Effector memory CD8-positive, alpha-beta T cell (primary cell): ENCODE results near the gene SLC6A20.
A peak's percentile ranks its signal among the peaks of the same experiment; 100 is the strongest.

Source experiments
- ATAC-seq: fragments of 150-1000 bp; cut with Tn5 transposase; replicated peaks from 2 replicates; pipeline ENCODE4 v1.10.0; 2021; ENCODE audit warnings: mild to moderate bottlenecking, moderate library complexity
- DNase-seq, 3 experiments: peaks; one replicate each; pipeline ENCODE4 v3.0.0; 2021
- H3K27ac Mint-ChIP-seq, 2 donors: one replicate each; pipeline ENCODE4 v1.8.0; 2022; ENCODE audit warnings: mild to moderate bottlenecking in 2 of 2, mixed read lengths in 2 of 2, moderate library complexity in 2 of 2
- H3K27me3 Mint-ChIP-seq, 2 donors: one replicate each; pipeline ENCODE4 v1.8.0; 2022; ENCODE audit warnings: mixed read lengths in 2 of 2
- H3K36me3 Mint-ChIP-seq: one replicate; pipeline ENCODE4 v1.8.0; 2022; ENCODE audit warnings: mild to moderate bottlenecking, moderate library complexity, mixed read lengths; ENCODE audit not compliant: insufficient read depth
- H3K4me1 Mint-ChIP-seq, 2 donors: one replicate each; pipeline ENCODE4 v1.8.0; 2022; ENCODE audit warnings: low read depth in 2 of 2, mixed read lengths in 2 of 2
- H3K4me3 Mint-ChIP-seq, 2 donors: one replicate each; pipeline ENCODE4 v1.8.0; 2022; ENCODE audit warnings: mild to moderate bottlenecking in 2 of 2, mixed read lengths in 2 of 2, moderate library complexity in 2 of 2
- H3K9me3 Mint-ChIP-seq, 2 donors: one replicate each; pipeline ENCODE4 v1.8.0; 2022; ENCODE audit warnings: mixed read lengths in 2 of 2
- total RNA-seq, 9 experiments: gene quantifications; one replicate each; lab custom pipeline; 2026; lab: John Stamatoyannopoulos, UW

SLC6A20 gene
- total RNA-seq = 0 to 0.85 (median 0) reads per million in 9 experiments

DNA sequence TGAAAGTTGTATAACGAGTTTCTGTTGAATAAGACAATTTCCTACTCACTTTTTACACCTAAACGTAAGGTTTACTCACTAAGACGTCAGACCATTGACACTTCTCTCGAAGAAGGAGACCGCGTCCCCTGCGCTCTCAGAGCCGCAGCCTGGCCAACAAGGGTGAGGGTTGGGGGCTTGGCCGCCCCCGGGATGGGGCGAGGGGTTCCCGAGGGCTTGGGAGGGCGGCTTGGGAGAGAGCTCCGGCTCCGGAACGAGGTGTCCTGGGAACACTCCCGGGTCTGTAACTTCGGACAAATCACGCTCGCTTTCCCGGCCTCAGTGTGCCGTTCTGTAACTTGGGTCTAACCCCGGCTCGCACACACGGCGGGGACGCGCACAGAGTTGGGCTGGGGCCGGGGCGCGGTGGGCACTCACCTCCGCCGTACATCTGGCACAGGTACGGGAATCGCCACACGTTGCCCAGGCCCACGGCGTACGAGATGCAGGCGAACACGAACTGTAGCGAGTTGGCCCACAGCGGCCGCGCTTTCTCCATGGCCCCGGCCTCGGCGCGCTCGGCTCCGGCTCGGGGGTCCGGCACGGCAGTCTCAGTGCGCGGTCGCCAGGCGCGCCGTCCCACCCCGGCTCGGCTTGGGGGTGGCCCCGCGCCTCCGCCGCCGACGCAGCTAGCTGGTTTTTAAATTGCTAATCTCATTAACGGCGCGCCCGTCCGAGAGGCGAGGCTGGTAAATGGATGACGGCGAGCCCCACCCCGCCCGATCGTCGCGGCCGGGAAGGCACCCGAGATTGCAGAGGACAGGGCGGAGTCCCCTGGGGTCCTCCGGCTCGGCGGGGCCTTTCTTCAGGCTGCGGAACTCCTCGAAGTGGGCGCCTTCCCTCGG lies at the start of gene SLC6A20:
SLC6A20 (minus strand) TSS at position 655 of the 884 bp plus-strand sequence; CDS start at position 538, 117 bp downstream.
- H3K4me3 Mint-ChIP-seq = peak within 1 kb of the TSS; percentile 78
- H3K4me1 Mint-ChIP-seq = peaks cover 5 to 9% of the 10 kb centered on the region in 2 donors
- H3K27ac Mint-ChIP-seq = peak within 1 kb of the TSS; percentile 57 to 82
- no peaks in the 10 kb centered on the region for H3K9me3 Mint-ChIP-seq
- DNase-seq = no peak
- no peaks in the 10 kb centered on the region for H3K36me3 Mint-ChIP-seq
- ATAC-seq = peak; percentile 67
- H3K27me3 Mint-ChIP-seq = peaks cover 61 to 72% of the 10 kb centered on the region in 2 donors

GRCh38 chr3:45844616-45845015 lies 48.3 kb upstream of the SLC6A20 start:
- H3K27me3 Mint-ChIP-seq = peaks cover 0 to 6% of the 10 kb centered on the region in 2 donors

GRCh38 chr3:45842851-45843625 lies 46.7 kb upstream of the SLC6A20 start:
- no peak for ATAC-seq
- H3K4me1 Mint-ChIP-seq = peaks cover 14 to 29% of the 10 kb centered on the region in 2 donors
- DNase-seq = no peak
- peaks cover 0 to 2% of the 10 kb centered on the region in 2 donors for H3K27me3 Mint-ChIP-seq
- no peaks in the 10 kb centered on the region for H3K9me3 Mint-ChIP-seq
- peak overlapping the region in 1 of 2 donors; percentile 99 for H3K27ac Mint-ChIP-seq
- peaks cover 12% of the 10 kb centered on the region for H3K36me3 Mint-ChIP-seq
- H3K4me3 Mint-ChIP-seq = peak overlapping the region; percentile 90 to 94

More at GRCh38 chr3:45844616-45845015, 48.3 kb upstream of the SLC6A20 start:
- no peak overlapping the region for H3K4me3 Mint-ChIP-seq
- ATAC-seq = no peak
- no peaks in the 10 kb centered on the region for H3K9me3 Mint-ChIP-seq
- DNase-seq = no peak
- H3K27ac Mint-ChIP-seq = no peak overlapping the region
- H3K36me3 Mint-ChIP-seq = peaks cover 12% of the 10 kb centered on the region
- H3K4me1 Mint-ChIP-seq = peaks cover 14 to 25% of the 10 kb centered on the region in 2 donors

- peak; percentile 88 for ATAC-seq
- no peaks in the 10 kb centered on the region for H3K9me3 Mint-ChIP-seq
Observed at GRCh38 chr3:45841757-45842491, 45.6 kb upstream of the SLC6A20 start, which contains the start of gene LZTFL1. Gene LZTFL1, minus strand, starts transcription at chr3:45842119. Its CDS starts 128 bp downstream, at chr3:45841991.

DNA sequence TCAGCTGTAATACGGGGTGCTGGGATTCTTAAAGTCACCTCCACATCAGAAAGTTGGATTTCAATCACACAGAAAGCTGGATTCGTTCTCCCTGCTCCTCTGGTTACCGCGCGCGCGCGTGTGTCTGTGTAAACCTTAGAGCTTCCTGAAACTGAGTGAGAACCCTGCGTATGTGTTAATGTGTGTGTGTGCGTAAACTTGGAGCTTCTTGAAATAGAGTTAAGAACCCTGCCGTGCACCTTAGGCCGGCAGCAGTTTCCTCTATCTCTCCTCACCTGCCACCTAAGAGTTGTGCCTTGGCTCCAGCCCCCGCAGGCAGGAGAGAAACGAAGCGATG lies 45.1 kb upstream of the SLC6A20 start:
- no peaks in the 10 kb centered on the region for H3K9me3 Mint-ChIP-seq
- H3K4me3 Mint-ChIP-seq = peak overlapping the region; percentile 90 to 94
- peaks cover 12% of the 10 kb centered on the region for H3K36me3 Mint-ChIP-seq
- DNase-seq (no peak), ATAC-seq (peak; percentile 56)
- peak overlapping the region; percentile 97 to 99 for H3K27ac Mint-ChIP-seq
- peaks cover 14 to 29% of the 10 kb centered on the region in 2 donors for H3K4me1 Mint-ChIP-seq
- H3K27me3 Mint-ChIP-seq = no peaks in the 10 kb centered on the region

More at GRCh38 chr3:45841757-45842491, 45.6 kb upstream of the SLC6A20 start, which contains the start of gene LZTFL1:
- peaks cover 12% of the 10 kb centered on the region for H3K36me3 Mint-ChIP-seq
- peaks cover 14 to 29% of the 10 kb centered on the region in 2 donors for H3K4me1 Mint-ChIP-seq
- H3K4me3 Mint-ChIP-seq = peak within 1 kb of the TSS; percentile 90 to 94
- H3K27ac Mint-ChIP-seq = peak within 1 kb of the TSS; percentile 97 to 99
- no peaks in the 10 kb centered on the region for H3K27me3 Mint-ChIP-seq
- peak; percentile 84 to 88 (median 84) for DNase-seq

DNA sequence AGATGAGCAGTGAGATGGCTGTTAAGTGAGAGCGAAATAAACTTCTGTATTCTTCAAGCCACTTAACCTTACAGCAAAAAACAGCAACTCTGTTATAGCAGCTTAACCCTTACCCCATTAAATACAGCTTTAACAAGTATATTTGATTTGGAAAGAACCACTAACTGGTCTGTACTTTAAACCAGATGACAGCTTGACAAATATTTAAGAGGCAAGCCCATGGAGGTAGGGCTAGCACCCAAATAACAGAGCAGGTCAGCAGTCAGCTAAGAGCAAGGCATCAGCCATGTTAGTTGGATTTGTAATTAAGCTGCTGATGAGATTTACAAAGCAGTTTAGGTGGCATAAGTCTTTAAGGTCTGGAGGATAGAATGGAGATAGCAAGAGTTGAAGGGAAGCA lies 42.1 kb upstream of the SLC6A20 start:
- Mint-ChIP-seq H3K27me3 (no peaks in the 10 kb centered on the region), H3K4me1 (peaks cover 11 to 29% of the 10 kb centered on the region in 2 donors), H3K9me3 (no peaks in the 10 kb centered on the region), H3K36me3 (peaks cover 12% of the 10 kb centered on the region), H3K27ac (no peak overlapping the region), H3K4me3 (no peak overlapping the region)
- ATAC-seq (no peak), DNase-seq (no peak)

GRCh38 chr3:45832699-45833098 lies 36.4 kb upstream of the SLC6A20 start:
- Mint-ChIP-seq H3K4me3 (no peak overlapping the region), H3K4me1 (no peaks in the 10 kb centered on the region), H3K27ac (no peak overlapping the region), H3K36me3 (peaks cover 14% of the 10 kb centered on the region), H3K9me3 (no peaks in the 10 kb centered on the region), H3K27me3 (no peaks in the 10 kb centered on the region)
- ATAC-seq = no peak
- DNase-seq = no peak

GRCh38 chr3:45830121-45830520 lies 33.8 kb upstream of the SLC6A20 start:
- DNase-seq = no peak
- Mint-ChIP-seq H3K4me3 (no peak overlapping the region), H3K9me3 (no peaks in the 10 kb centered on the region), H3K27ac (no peak overlapping the region), H3K36me3 (peaks cover 18% of the 10 kb centered on the region), H3K27me3 (no peaks in the 10 kb centered on the region), H3K4me1 (no peaks in the 10 kb centered on the region)
- no peak for ATAC-seq

DNA sequence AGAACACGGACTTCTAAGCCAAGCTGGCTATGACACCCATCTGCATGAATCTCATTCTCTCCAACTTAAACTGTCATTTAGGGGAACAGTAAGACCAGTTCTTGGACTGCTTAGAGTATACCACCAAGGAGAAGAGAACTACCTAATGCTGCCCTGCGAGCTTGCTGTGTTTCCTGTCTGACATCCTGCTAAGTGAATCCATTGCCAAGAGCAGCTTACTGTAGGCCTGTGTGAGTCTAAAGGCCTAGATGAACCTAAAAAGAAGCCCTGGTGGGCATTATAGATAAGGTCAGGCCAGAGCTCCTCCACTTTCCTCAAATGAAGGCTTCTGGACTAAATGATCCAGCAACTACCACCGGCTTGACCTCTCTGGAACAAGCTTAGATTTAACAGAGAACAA lies 30.6 kb upstream of the SLC6A20 start:
- no peaks in the 10 kb centered on the region for H3K4me1 Mint-ChIP-seq
- no peaks in the 10 kb centered on the region for H3K27me3 Mint-ChIP-seq
- peaks cover 23% of the 10 kb centered on the region for H3K36me3 Mint-ChIP-seq
- ATAC-seq (no peak), DNase-seq (no peak)
- no peak overlapping the region for H3K4me3 Mint-ChIP-seq
- no peaks in the 10 kb centered on the region for H3K9me3 Mint-ChIP-seq
- no peak overlapping the region for H3K27ac Mint-ChIP-seq

GRCh38 chr3:45826321-45826720 lies 30.0 kb upstream of the SLC6A20 start:
- no peak for ATAC-seq
- Mint-ChIP-seq H3K4me3 (no peak overlapping the region), H3K27me3 (no peaks in the 10 kb centered on the region), H3K9me3 (no peaks in the 10 kb centered on the region), H3K4me1 (no peaks in the 10 kb centered on the region), H3K27ac (no peak overlapping the region), H3K36me3 (peaks cover 22% of the 10 kb centered on the region)
- no peak for DNase-seq

GRCh38 chr3:45821127-45821526 lies 24.8 kb upstream of the SLC6A20 start:
- H3K27me3 Mint-ChIP-seq = no peaks in the 10 kb centered on the region
- ATAC-seq = no peak
- no peak overlapping the region for H3K27ac Mint-ChIP-seq
- no peak overlapping the region for H3K4me3 Mint-ChIP-seq
- no peaks in the 10 kb centered on the region for H3K9me3 Mint-ChIP-seq
- H3K36me3 Mint-ChIP-seq = peaks cover 11% of the 10 kb centered on the region
- H3K4me1 Mint-ChIP-seq = peaks cover 0 to 1% of the 10 kb centered on the region in 2 donors
- no peak for DNase-seq

- peaks cover 2% of the 10 kb centered on the region for H3K36me3 Mint-ChIP-seq
- no peaks in the 10 kb centered on the region for H3K27me3 Mint-ChIP-seq
- ATAC-seq (no peak), DNase-seq (no peak)
- no peaks in the 10 kb centered on the region for H3K9me3 Mint-ChIP-seq
- H3K27ac Mint-ChIP-seq = no peak overlapping the region
- peaks cover 0 to 2% of the 10 kb centered on the region in 2 donors for H3K4me1 Mint-ChIP-seq
- no peak overlapping the region for H3K4me3 Mint-ChIP-seq
Observed at GRCh38 chr3:45819543-45819942, 23.2 kb upstream of the SLC6A20 start.
